Left lung (tissue), 10 donors: Measurements from ENCODE around the gene MYBBP1A. TPM values are rescaled to one million over a fixed set of nuclear protein-coding genes. Genes with fewer than 3 reads are reported as not detected.

ENCODE experiments used
- ATAC-seq: fragments of 200-7000 bp; cut with Tn5 transposase; one replicate; pipeline ENCODE4 v1.9.1; 2020; ENCODE audit warnings: moderate library complexity
- DNase-seq, 4 donors: peaks; one replicate each; pipeline ENCODE4 v3.0.0-alpha.2; 2013 to 2020
- H3K27ac ChIP-seq, 2 donors: fragments of 200-600 bp; sonication (generic) in 1 of 2; one replicate each; pipeline versions ENCODE4 v1.5.0 to v1.8.0; 2020 to 2021
- H3K27me3 ChIP-seq, 2 donors: fragments of 200-600 bp; sonication (generic) in 1 of 2; one replicate each; pipeline versions ENCODE4 v1.5.0 to v1.8.0; 2020 to 2021
- H3K36me3 ChIP-seq, 2 donors: fragments of 200-600 bp; sonication (generic) in 1 of 2; one replicate each; pipeline versions ENCODE4 v1.5.0 to v1.8.0; 2020 to 2021
- H3K4me1 ChIP-seq, 2 donors: fragments of 200-600 bp; one replicate each; pipeline ENCODE4 v1.8.0; 2021
- H3K4me3 ChIP-seq, 2 donors: fragments of 200-600 bp; sonication (generic) in 1 of 2; one replicate each; pipeline versions ENCODE4 v1.5.0 to v1.8.0; 2020 to 2021; ENCODE audit warnings: mild to moderate bottlenecking in 1 of 2
- H3K9me3 ChIP-seq, 2 donors: fragments of 200-600 bp; sonication (generic) in 1 of 2; one replicate each; pipeline versions ENCODE4 v1.5.0 to v1.8.0; 2020 to 2021
- intact Hi-C, 2 donors: fragments of 100-400 bp; cut with DNase I; formaldehyde crosslinking; loops; one replicate each; pipeline versions ENCODE4 v1.11.2 to v1.14.2; 2022
- polyA plus RNA-seq, 6 donors: library from polyadenylated mRNA; unstranded; fragments of 120-200 nt; gene quantifications; one replicate each; pipeline ENCODE4 v1.2.1, GENCODE V29; 2013; ENCODE audit not compliant: insufficient read length in 6 of 6
- total RNA-seq, 2 donors: library from RNA; stranded (reverse); fragmentation: NEBNext Ultra II Directional; extraction: Animal tissue kit (Norgen Biotek cat#: 25700); gene quantifications; one replicate each; pipeline ENCODE4 v1.2.1, GENCODE V29; 2021
- TF ChIP-seq, protein P1 (sequence below), 2 donors: fragments of 200-600 bp; sonication (generic) in 1 of 2; IDR thresholded peaks; one replicate each; pipeline versions ENCODE4 v1.5.0 to v1.8.0; 2021; ENCODE audit warnings: antibody characterized with exemption in 2 of 2
- donor health status: DM: no; HTN: yes; CAD: no.
- donor health status: DM: no; HTN: no; CAD: no.

MYBBP1A gene
- total and polyA plus RNA-seq, 8 donors = 28.6 to 53.8 (median 40.6) TPM

DNA sequence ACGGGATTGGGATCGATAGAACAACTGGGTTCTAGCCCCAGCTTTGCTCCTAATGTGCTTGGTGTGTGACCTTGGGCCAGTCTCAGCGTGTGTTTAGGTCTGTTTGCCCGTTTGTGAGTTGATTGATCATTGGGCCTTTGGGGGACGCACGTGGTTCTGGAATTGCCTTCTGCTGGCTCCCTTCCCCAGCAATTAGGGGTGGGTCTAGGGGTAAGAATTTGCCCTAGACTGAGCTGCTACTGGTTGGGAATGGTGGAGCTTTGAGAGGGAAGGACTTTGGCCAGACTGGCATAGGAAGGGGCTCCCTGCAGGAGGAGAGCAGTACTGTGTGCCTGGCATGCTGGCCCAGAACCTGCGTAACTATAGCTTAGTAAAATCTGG is 55.0 kb downstream of the MYBBP1A start:
- DNase-seq (no peak), ATAC-seq (no peak)
- H3K27me3 ChIP-seq = peaks cover 0 to 37% of the 10 kb centered on the region in 2 donors
- TF ChIP-seq, protein P1, sequence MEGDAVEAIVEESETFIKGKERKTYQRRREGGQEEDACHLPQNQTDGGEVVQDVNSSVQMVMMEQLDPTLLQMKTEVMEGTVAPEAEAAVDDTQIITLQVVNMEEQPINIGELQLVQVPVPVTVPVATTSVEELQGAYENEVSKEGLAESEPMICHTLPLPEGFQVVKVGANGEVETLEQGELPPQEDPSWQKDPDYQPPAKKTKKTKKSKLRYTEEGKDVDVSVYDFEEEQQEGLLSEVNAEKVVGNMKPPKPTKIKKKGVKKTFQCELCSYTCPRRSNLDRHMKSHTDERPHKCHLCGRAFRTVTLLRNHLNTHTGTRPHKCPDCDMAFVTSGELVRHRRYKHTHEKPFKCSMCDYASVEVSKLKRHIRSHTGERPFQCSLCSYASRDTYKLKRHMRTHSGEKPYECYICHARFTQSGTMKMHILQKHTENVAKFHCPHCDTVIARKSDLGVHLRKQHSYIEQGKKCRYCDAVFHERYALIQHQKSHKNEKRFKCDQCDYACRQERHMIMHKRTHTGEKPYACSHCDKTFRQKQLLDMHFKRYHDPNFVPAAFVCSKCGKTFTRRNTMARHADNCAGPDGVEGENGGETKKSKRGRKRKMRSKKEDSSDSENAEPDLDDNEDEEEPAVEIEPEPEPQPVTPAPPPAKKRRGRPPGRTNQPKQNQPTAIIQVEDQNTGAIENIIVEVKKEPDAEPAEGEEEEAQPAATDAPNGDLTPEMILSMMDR (IDR thresholded peaks at IDR 0.05) = no peak
- intact Hi-C loops = no loop called here
- H3K9me3 ChIP-seq = no peaks in the 10 kb centered on the region
- peak overlapping the region; percentile 65 to 70 for H3K27ac ChIP-seq
- H3K36me3 ChIP-seq = no peaks in the 10 kb centered on the region
- H3K4me3 ChIP-seq = peak overlapping the region; percentile 42 to 57
- H3K4me1 ChIP-seq = peaks cover 3 to 73% of the 10 kb centered on the region in 2 donors

DNA sequence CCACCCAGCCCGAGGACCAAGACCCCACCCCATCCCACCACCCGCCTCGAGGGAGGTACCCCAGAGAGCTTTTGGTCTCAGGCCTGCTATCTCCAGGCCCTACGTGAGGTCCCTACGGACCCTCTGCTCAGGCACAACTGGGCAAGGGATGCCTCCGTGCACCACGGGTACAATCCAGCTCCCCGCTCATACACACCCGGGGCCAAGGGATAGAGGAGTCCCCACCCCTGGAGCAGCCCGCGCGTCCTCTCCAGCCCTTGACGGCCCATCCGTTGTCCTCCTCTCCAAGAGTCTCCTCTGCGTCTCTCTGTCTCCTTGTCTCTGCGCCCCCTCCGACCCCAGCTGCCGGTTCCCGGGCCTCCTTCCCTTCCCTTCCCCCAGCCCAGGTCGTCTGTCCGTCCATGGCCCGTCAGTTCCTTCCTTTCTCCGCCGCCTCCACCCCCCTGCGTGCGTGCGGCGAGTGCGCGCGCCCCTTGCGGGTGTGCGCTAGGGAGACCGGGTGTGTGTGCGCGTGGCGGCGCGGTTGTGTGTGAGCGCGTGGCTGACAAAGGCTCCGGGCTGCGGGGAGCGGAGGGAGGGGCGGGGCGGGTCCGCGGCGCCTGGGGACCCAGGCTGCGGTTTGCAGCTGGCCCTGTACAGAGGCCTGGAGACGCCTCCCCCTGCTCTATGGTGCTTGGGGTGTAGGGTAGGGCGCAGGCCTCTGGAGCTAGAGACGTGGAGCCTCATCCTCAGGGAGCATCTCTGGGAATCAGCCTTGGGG is 55.6 kb downstream of the MYBBP1A start:
- TF ChIP-seq, protein P1 (IDR thresholded peaks at IDR 0.05) = no peak
- intact Hi-C loops = no loop called here
- peak in 2 of 4 donors; percentile 48 to 86 for DNase-seq
- Histone ChIP-seq H3K36me3 (no peaks in the 10 kb centered on the region), H3K9me3 (no peaks in the 10 kb centered on the region), H3K4me3 (peak overlapping the region; percentile 42 to 57), H3K27ac (peak overlapping the region; percentile 65 to 70), H3K27me3 (peaks cover 0 to 37% of the 10 kb centered on the region in 2 donors), H3K4me1 (peaks cover 3 to 68% of the 10 kb centered on the region in 2 donors)
- ATAC-seq = peak; percentile 30

DNA sequence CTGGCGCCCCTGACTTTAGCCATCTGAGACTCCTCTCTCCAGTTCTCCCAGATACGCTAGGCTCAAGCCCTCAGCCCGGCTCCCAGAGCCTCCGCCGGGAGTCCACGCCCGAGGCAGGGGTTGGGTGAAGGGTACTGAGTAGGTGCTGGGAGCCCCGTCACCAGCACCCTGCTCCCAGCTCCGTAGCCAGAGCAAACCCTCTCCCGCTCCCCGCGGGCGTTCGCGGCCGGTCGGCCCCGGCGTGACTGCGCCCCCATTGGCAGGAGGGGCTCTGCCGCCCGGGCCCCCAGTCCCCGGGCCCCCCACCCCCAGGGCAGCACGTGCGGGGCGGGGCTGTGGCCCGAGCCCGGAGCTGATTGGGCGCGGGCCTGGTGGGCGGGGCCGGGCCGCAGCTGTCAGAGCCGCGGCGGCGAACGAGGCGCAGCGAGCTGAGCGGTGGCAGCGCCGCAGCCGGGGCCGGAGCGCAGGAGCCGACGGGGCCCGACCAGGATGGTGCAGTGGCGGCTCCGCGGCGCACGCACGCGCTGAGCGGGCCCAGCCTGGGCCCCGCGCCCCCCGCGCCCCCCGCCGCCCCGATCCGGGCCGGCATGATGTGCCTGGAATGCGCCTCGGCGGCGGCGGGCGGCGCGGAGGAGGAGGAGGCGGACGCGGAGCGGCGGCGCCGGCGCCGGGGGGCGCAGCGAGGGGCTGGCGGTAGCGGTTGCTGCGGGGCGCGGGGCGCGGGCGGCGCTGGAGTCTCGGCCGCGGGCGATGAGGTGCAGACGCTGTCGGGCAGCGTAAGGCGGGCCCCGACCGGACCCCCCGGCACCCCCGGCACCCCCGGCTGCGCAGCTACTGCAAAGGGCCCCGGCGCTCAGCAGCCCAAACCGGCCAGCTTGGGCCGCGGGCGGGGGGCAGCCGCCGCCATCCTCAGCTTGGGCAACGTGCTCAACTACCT is 56.5 kb downstream of the MYBBP1A start, which contains the start of gene SPNS2:
SPNS2 (plus strand) TSS at position 421 of the 937 bp plus-strand sequence; CDS start at position 588, 167 bp downstream.
- Histone ChIP-seq H3K27me3 (peaks cover 0 to 37% of the 10 kb centered on the region in 2 donors), H3K4me3 (peak within 1 kb of the TSS; percentile 42 to 57), H3K9me3 (no peaks in the 10 kb centered on the region), H3K27ac (peak within 1 kb of the TSS; percentile 65 to 70), H3K36me3 (no peaks in the 10 kb centered on the region), H3K4me1 (peaks cover 3 to 59% of the 10 kb centered on the region in 2 donors)
- TF ChIP-seq, protein P1 (IDR thresholded peaks at IDR 0.05) = no peak
- peak; percentile 84 for ATAC-seq
- DNase-seq = peak in 3 of 4 donors; percentile 53 to 92 (median 70)
- intact Hi-C loops = no loop called here

DNA sequence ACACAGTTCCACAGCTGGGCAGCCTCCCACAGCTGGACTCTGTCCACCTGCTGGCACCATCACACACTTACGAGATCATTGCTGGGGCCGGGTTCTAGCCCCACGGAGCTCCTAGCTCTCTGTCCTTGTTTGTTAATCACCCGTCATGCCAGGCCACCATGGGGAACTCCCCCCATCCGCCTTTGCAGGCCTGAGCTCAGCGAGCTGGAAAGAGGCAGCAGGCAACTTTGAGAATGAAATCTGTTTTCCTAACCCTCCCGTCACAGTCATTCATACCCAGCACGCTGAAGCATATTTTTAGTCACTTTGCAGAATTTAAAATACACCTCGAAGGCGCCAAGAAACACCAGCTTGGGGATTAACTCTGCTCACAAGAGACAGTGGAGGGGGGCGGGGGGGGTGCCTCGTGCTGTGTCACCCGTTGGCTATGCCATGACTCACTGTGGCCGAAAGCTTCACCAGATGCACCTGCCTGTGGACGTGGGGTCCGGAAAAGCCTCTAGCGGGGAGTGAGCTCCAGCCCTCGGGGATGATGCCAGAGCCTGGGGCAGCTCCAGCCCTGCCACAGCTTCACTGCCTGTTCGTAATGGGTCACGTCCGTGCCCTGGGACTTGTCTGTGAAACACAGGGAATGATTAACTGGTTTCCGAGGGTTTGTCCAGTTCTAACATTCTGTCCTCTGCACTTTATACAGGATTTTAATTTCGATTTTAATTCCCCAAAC is 57.9 kb downstream of the MYBBP1A start:
- ATAC-seq = no peak
- H3K9me3 ChIP-seq = no peaks in the 10 kb centered on the region
- H3K36me3 ChIP-seq = no peaks in the 10 kb centered on the region
- no peak for DNase-seq
- peaks cover 0 to 37% of the 10 kb centered on the region in 2 donors for H3K27me3 ChIP-seq
- intact Hi-C loops = no loop called here
- H3K27ac ChIP-seq = no peak overlapping the region
- H3K4me3 ChIP-seq = no peak overlapping the region
- peaks cover 3 to 52% of the 10 kb centered on the region in 2 donors for H3K4me1 ChIP-seq
- TF ChIP-seq, protein P1 (IDR thresholded peaks at IDR 0.05) = no peak
